MM.1S (cell line): Measurements from ENCODE around the gene GRB10.

Source experiments
- EZH2phosphoT487 ChIP-seq: fragments of 300-600 bp; sonication (generic); IDR thresholded peaks from 2 replicates; pipeline ENCODE4 v1.6.1; 2018; ENCODE audit warnings: antibody characterized with exemption, low read length
- TF ChIP-seq, protein P1 (sequence below): fragments of 300-600 bp; sonication (generic); IDR thresholded peaks from 2 replicates; pipeline ENCODE4 v1.5.1; 2016; ENCODE audit warnings: antibody characterized with exemption, low read length, mixed read lengths

- no peak for TF ChIP-seq EZH2phosphoT487
- TF ChIP-seq, protein P1, sequence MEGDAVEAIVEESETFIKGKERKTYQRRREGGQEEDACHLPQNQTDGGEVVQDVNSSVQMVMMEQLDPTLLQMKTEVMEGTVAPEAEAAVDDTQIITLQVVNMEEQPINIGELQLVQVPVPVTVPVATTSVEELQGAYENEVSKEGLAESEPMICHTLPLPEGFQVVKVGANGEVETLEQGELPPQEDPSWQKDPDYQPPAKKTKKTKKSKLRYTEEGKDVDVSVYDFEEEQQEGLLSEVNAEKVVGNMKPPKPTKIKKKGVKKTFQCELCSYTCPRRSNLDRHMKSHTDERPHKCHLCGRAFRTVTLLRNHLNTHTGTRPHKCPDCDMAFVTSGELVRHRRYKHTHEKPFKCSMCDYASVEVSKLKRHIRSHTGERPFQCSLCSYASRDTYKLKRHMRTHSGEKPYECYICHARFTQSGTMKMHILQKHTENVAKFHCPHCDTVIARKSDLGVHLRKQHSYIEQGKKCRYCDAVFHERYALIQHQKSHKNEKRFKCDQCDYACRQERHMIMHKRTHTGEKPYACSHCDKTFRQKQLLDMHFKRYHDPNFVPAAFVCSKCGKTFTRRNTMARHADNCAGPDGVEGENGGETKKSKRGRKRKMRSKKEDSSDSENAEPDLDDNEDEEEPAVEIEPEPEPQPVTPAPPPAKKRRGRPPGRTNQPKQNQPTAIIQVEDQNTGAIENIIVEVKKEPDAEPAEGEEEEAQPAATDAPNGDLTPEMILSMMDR: peak; percentile 55
Measured at GRCh38 chr7:50696810-50697582, 85.7 kb downstream of the GRB10 start.
